ENCODE measurements around the gene PLXNB3.
"Not testable (repeated sequence)": the region's sequence is repeated elsewhere in the genome, so short reads cannot be mapped to it uniquely, and the experiment has no call there.

Gene PLXNB3

GRCh38 chrX:153763989-153764755 lies at the start of gene PLXNB3:
Gene PLXNB3 (plus strand): TSS chrX:153764249. CDS start chrX:153765536, 1,287 bp downstream.
- DNase-seq: peak; percentile 82

- no peak for DNase-seq
Measured at GRCh38 chrX:153714256-153714655, 49.8 kb upstream of the PLXNB3 start.

DNA sequence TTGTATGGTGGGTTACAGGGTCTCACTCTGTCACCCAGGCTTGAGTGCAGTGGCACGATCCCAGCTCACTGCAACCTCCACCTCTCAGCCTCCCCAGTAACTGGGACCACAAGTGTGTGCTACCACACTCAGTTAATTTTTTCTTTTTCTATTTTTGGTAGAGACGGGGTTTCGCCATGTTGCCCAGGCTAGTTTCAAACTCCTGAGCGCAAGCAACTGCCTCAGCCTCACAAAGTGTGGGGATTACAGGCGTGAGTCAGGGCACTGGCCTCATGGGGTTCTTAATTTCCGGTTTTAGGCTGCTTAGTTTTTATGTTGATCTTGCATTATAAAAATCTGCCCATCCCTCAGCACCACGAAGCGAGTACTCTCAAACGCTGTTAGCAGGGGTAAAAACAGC lies 46.6 kb upstream of the PLXNB3 start:
- no peak for DNase-seq

GRCh38 chrX:153719238-153719637 lies 44.8 kb upstream of the PLXNB3 start:
- DNase-seq: no peak

DNA sequence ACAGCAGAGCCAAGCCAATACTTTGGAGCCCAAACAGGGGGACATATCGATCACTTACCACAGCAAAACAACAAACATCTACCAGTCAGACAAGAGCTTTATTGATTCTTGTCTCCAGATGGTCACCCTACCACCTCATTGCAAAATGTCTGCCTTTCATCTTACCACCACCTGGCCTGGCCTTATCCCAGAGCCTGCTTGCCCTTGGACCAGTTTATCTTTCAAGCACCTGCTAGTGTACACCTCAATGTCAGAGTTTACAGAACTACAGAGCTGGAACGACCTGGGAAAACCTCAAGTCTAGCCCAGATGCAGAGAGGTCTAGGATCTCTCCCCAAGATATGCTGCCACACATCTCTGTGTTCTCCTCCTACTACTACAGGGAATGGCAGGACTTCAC lies 44.3 kb upstream of the PLXNB3 start:
- DNase-seq: no peak

DNA sequence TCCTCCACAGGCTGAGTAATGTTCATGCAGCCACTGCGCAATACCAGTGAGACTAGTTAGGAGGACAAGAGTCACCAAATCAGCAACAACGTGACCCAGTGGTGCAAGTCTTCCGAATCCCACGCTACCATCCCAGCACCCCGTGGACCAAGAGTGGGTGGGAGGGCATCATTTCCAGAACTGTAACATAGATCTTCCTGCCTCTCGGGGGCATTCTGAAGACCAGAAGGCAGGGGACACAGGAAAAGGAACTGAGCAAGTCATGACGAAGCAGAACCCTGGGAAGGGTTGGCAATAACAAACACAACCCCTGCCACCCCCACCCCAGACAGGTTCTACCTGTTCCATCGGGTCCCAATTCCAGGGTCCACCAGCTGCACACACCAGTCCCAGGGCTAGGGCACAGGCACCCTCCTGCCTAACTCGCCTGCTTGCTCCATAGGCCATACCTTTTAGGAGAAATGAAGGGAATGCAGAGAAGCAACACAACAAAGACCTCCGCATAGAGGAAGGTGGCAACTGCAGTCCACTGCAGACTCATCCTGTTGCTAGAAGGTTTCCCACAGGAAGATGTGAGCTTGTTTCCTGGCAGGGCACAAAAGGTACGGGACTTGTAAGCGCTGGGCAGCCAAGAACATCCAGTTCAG lies 41.2 kb upstream of the PLXNB3 start:
- DNase-seq: no peak

- peak; percentile 70 for DNase-seq
Measured at GRCh38 chrX:153723351-153724251, 40.4 kb upstream of the PLXNB3 start.

GRCh38 chrX:153724252-153725038 lies 39.6 kb upstream of the PLXNB3 start, which contains the start of the genes ABCD1 and BCAP31:
Gene ABCD1 (plus strand): TSS chrX:153724856. CDS start chrX:153725267, 411 bp downstream.
Gene BCAP31 (minus strand): TSS chrX:153724387. CDS start chrX:153723244, 1,143 bp downstream.
- DNase-seq: peak; percentile 93

GRCh38 chrX:153725039-153725831 lies 38.8 kb upstream of the PLXNB3 start:
- no peak for DNase-seq

DNA sequence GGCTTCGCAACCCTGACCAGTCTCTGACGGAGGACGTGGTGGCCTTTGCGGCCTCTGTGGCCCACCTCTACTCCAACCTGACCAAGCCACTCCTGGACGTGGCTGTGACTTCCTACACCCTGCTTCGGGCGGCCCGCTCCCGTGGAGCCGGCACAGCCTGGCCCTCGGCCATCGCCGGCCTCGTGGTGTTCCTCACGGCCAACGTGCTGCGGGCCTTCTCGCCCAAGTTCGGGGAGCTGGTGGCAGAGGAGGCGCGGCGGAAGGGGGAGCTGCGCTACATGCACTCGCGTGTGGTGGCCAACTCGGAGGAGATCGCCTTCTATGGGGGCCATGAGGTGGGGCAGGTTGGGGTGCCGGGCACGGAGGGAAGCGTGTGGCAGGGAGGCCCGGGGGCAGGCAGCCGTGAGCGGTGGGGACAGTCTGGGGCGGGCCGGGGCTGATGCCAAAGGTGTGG lies 38.2 kb upstream of the PLXNB3 start:
- no peak for DNase-seq

DNA sequence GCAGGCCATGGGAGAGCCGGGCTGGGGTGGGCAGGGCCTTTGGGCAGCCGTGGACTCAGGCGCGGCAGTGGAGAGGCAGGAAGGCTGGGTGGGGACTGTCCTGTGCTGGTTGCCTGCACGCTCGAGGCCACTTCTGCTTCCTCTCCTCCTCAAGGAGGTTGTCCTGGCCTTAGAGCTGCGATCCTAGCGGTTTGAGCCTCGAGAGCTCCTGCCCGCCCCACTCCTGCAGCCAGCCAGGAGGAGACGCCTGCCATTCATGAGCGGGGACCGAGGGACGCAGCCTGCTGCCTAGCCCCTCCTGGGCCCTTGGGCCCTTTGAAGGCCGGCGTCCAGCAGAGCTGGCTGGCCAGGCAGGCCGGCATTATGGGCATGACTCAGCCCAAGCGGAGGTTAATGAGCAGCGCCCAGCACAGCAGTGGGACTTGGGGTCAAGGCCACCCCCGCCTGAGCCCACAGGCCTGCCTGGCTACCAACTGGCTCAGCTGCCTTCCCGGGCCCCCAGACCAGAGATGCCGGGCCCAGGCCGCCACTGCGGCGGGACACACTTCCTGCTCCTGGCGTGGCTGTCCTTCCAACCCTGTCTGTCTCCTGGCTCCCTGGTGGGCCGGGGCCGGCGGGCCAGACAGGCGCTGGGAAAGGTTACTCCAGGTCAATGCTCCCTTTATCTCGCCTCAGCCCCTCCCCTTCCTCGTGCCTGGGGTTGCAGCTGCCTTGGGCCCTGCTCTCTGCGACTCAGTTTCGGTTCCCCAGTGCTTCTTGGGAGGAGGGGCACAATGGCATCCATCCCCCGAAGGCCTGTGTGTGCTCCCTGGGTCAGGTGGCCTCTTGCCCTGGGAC lies 37.5 kb upstream of the PLXNB3 start:
- peak; percentile 94 for DNase-seq

DNA sequence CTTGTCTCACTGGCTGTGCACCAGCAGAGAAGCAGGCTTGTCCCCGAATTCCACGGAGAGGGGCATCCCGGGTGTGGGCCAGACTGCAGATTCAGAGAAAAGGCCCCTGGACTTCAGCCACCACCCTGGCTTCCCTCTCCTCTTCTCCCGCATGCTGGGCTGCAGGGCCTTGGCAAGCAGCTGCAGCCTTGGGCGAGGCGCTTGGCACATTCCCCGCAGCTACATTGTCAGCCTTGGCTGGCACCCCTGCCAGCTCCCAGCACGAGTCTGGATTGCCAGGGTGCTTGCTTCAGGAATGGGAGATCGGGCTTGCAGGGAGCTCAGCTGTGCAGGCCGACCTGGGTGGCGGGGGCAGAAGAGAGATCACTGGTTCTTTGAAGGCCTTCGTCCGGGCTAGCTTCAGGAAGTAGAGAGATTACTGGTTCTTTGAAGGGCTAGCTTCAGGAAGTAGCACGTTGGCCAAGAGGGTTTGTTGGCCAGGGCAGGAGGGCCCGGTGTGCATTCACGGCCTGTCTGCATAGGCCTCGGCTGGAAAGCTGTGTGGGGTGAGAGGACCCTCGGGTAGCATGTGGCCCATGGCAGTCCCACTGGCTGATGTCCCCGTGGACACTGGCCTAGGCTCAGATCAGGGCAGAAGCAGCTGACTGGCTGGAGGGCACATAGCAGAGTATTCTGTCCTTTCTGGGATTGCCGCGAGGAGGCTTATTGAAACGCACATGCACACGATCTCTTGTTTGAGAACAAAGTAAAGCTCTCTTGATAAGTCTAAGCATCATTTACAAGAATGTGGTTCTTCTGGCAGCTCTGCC lies 36.7 kb upstream of the PLXNB3 start:
- DNase-seq: no peak

- DNase-seq: no peak
Measured at GRCh38 chrX:153728095-153728494, 36.0 kb upstream of the PLXNB3 start.

GRCh38 chrX:153728951-153729631 lies 35.0 kb upstream of the PLXNB3 start:
- no peak for DNase-seq

DNA sequence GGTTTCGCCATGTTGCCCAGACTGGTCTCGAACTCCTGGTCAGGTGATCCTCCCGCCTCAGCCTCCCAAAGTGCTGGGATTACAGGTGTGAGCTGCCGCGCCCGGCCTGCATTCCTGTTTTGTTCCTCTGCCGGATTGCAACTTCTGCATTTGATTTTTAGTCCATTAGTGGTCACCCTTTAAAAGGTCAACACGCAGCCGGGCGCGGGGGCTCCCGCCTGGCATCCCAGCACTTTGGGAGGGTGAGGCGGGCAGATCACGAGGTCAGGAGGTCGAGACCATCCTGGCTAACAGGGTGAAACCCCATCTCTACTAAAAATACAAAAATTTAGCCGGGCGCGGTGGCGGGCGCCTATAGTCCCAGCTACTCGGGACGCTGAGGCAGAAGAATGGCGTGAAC lies 33.9 kb upstream of the PLXNB3 start:
- not testable (repeated sequence) for DNase-seq

- no peak for DNase-seq
Measured at GRCh38 chrX:153731117-153731844, 32.8 kb upstream of the PLXNB3 start.

DNA sequence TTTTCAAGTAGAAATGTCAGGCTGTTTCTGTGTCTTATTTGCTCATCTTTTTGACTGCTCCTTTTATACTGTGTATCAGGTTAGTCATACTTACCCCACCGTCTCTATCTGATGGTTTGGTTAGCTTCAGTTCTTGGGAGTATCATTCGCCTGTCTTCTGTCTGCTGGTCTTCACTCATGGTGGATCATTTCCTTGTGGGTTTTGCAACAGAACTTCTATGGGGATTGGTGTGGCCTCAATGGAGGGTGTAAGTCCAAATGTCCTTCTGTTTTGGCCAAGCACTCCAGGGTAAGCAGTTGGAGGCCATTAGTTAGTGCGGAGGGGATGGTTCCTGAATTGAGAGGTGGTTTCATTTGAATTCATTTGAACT lies 32.2 kb upstream of the PLXNB3 start:
- DNase-seq: no peak

- no peak for DNase-seq
Measured at GRCh38 chrX:153732401-153732800, 31.6 kb upstream of the PLXNB3 start.
